Measurements from ENCODE around the gene PIP5K1C. TPM values are rescaled to one million over a fixed set of nuclear protein-coding genes. Genes with fewer than 3 reads are reported as not detected.

Gene PIP5K1C
- total RNA-seq, 1 experiment from 2014 or later = 34.0 TPM

DNA sequence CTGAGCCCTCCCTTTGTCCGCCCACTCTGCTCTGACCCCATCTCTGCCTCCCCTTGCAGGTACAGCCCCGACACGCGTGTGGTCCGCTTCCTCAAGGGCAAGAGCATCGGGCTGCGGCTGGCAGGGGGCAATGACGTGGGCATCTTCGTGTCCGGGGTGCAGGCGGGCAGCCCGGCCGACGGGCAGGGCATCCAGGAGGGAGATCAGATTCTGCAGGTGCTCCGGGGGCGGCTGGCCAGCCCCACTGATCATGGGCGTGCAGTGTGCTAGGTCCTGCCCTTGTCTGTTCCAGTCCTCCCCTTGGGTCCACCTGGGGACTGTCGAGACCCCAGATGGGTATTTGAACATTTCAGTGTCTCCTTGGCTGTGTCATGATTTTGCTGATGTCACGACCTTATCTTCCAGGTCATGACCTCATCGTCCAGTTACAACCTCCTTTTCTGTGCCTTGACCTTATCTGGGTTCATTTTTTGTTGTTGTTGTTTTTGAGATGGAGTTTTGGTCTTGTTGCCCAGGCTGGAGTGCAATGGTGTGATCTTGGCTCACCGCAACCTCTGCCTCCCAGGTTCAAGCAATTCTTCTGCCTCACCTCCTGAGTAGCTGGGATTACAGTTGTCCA lies 35.9 kb upstream of the PIP5K1C start:
- POLR2A ChIA-PET = interaction anchor here (0.7 kb wide), 1 partner anchor 26 kb away, joined by 6 read pairs; no protein-coding TSS in a partner anchor
- ATAC-seq (no peak), DNase-seq (ENCODE audit: low spot score) (no peak)
- no peak overlapping the region for H3K27ac Mint-ChIP-seq
- no peaks in the 10 kb centered on the region for H3K9me3 Mint-ChIP-seq
- no peak overlapping the region for H3K4me3 Mint-ChIP-seq
- peaks cover 11% of the 10 kb centered on the region; the same call in 1 of the 2 replicates for H3K36me3 Mint-ChIP-seq
- CTCF ChIA-PET = no interaction called here
- no peaks in the 10 kb centered on the region for H3K4me1 Mint-ChIP-seq
- TF ChIP-seq NR3C1 (CRISPR knock-in tag; conservative IDR thresholded peaks at IDR 0.05; ENCODE audit: low read depth) (no peak), TCF7 (CRISPR knock-in tag; IDR thresholded peaks at IDR 0.05; ENCODE audit: low read depth) (no peak), ZNF396 (CRISPR knock-in tag; IDR thresholded peaks at IDR 0.05; ENCODE audit: borderline replicate concordance) (no peak), IRF2 (CRISPR knock-in tag; IDR thresholded peaks at IDR 0.05; ENCODE audit: borderline replicate concordance, low read depth) (no peak), GRHL2 (CRISPR knock-in tag; IDR thresholded peaks at IDR 0.05; ENCODE audit: insufficient replicate concordance, severe bottlenecking) (no peak), NFE2L1 (CRISPR knock-in tag; IDR thresholded peaks at IDR 0.05) (no peak), MYBL2 (CRISPR knock-in tag; IDR thresholded peaks at IDR 0.05) (no peak), JAZF1 (CRISPR knock-in tag; IDR thresholded peaks at IDR 0.05) (no peak), FOXP1 (CRISPR knock-in tag; IDR thresholded peaks at IDR 0.05; ENCODE audit: borderline replicate concordance) (no peak), ZNF317 (CRISPR knock-in tag; IDR thresholded peaks at IDR 0.05; ENCODE audit: borderline replicate concordance, low read depth) (no peak)
- TF ChIP-seq, protein P1, sequence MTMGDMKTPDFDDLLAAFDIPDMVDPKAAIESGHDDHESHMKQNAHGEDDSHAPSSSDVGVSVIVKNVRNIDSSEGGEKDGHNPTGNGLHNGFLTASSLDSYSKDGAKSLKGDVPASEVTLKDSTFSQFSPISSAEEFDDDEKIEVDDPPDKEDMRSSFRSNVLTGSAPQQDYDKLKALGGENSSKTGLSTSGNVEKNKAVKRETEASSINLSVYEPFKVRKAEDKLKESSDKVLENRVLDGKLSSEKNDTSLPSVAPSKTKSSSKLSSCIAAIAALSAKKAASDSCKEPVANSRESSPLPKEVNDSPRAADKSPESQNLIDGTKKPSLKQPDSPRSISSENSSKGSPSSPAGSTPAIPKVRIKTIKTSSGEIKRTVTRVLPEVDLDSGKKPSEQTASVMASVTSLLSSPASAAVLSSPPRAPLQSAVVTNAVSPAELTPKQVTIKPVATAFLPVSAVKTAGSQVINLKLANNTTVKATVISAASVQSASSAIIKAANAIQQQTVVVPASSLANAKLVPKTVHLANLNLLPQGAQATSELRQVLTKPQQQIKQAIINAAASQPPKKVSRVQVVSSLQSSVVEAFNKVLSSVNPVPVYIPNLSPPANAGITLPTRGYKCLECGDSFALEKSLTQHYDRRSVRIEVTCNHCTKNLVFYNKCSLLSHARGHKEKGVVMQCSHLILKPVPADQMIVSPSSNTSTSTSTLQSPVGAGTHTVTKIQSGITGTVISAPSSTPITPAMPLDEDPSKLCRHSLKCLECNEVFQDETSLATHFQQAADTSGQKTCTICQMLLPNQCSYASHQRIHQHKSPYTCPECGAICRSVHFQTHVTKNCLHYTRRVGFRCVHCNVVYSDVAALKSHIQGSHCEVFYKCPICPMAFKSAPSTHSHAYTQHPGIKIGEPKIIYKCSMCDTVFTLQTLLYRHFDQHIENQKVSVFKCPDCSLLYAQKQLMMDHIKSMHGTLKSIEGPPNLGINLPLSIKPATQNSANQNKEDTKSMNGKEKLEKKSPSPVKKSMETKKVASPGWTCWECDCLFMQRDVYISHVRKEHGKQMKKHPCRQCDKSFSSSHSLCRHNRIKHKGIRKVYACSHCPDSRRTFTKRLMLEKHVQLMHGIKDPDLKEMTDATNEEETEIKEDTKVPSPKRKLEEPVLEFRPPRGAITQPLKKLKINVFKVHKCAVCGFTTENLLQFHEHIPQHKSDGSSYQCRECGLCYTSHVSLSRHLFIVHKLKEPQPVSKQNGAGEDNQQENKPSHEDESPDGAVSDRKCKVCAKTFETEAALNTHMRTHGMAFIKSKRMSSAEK (CRISPR knock-in tag; IDR thresholded peaks at IDR 0.05; ENCODE audit: borderline replicate concordance) = no peak
- TF ChIP-seq, protein P2, sequence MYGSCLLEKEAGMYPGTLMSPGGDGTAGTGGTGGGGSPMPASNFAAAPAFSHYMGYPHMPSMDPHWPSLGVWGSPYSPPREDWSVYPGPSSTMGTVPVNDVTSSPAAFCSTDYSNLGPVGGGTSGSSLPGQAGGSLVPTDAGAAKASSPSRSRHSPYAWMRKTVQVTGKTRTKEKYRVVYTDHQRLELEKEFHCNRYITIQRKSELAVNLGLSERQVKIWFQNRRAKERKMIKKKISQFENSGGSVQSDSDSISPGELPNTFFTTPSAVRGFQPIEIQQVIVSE (CRISPR knock-in tag; IDR thresholded peaks at IDR 0.05; ENCODE audit: borderline replicate concordance) = no peak
- H3K27me3 Mint-ChIP-seq (ENCODE audit: low read depth) = no peaks in the 10 kb centered on the region

DNA sequence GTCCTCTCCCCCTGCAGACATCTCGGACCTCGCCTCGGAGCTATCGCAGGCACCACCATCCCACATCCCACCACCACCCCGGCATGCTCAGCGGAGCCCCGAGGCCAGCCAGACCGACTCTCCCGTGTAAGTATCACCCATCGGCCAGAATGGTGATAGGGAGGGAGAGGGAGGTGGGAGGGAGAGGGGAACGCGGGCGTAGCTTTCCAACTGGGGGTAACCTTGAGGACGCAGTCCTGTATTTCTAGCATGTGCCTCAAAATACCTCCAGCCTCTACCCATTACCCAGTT lies 34.0 kb upstream of the PIP5K1C start:
- Mint-ChIP-seq H3K36me3 (peaks cover 15% of the 10 kb centered on the region), H3K4me1 (no peaks in the 10 kb centered on the region), H3K4me3 (no peak overlapping the region), H3K27ac (no peak overlapping the region), H3K9me3 (peaks cover 5% of the 10 kb centered on the region), H3K27me3 (ENCODE audit: low read depth) (no peaks in the 10 kb centered on the region)
- ChIA-PET POLR2A (no interaction called here), CTCF (interaction anchor here (1.4 kb wide), 1 partner anchor 78 kb away, joined by 4 read pairs; no protein-coding TSS in a partner anchor)
- DNase-seq (ENCODE audit: low spot score) (no peak), ATAC-seq (no peak)
- TF ChIP-seq FOXP1 (CRISPR knock-in tag; IDR thresholded peaks at IDR 0.05; ENCODE audit: borderline replicate concordance) = no peak
- no peak for TF ChIP-seq GTF2I (CRISPR knock-in tag; conservative IDR thresholded peaks at IDR 0.05)
- TF ChIP-seq, protein P3, sequence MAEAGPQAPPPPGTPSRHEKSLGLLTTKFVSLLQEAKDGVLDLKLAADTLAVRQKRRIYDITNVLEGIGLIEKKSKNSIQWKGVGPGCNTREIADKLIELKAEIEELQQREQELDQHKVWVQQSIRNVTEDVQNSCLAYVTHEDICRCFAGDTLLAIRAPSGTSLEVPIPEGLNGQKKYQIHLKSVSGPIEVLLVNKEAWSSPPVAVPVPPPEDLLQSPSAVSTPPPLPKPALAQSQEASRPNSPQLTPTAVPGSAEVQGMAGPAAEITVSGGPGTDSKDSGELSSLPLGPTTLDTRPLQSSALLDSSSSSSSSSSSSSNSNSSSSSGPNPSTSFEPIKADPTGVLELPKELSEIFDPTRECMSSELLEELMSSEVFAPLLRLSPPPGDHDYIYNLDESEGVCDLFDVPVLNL (CRISPR knock-in tag; IDR thresholded peaks at IDR 0.05; ENCODE audit: borderline replicate concordance, low read depth) = no peak
- no peak for TF ChIP-seq ZNF317 (CRISPR knock-in tag; IDR thresholded peaks at IDR 0.05; ENCODE audit: borderline replicate concordance, low read depth)
- no peak for TF ChIP-seq ZNF232 (CRISPR knock-in tag; IDR thresholded peaks at IDR 0.05)
- TF ChIP-seq JAZF1 (CRISPR knock-in tag; IDR thresholded peaks at IDR 0.05) = no peak
- no peak for TF ChIP-seq FOXK1 (CRISPR knock-in tag; IDR thresholded peaks at IDR 0.05)
- TF ChIP-seq, protein P4, sequence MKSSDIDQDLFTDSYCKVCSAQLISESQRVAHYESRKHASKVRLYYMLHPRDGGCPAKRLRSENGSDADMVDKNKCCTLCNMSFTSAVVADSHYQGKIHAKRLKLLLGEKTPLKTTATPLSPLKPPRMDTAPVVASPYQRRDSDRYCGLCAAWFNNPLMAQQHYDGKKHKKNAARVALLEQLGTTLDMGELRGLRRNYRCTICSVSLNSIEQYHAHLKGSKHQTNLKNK (CRISPR knock-in tag; IDR thresholded peaks at IDR 0.05) = no peak
- TF ChIP-seq HMGA2 (CRISPR knock-in tag; IDR thresholded peaks at IDR 0.05) = no peak
- no peak for TF ChIP-seq ZNF423 (CRISPR knock-in tag; IDR thresholded peaks at IDR 0.05)
- TF ChIP-seq TEAD1 (CRISPR knock-in tag; IDR thresholded peaks at IDR 0.05) = no peak
- TF ChIP-seq, protein P5, sequence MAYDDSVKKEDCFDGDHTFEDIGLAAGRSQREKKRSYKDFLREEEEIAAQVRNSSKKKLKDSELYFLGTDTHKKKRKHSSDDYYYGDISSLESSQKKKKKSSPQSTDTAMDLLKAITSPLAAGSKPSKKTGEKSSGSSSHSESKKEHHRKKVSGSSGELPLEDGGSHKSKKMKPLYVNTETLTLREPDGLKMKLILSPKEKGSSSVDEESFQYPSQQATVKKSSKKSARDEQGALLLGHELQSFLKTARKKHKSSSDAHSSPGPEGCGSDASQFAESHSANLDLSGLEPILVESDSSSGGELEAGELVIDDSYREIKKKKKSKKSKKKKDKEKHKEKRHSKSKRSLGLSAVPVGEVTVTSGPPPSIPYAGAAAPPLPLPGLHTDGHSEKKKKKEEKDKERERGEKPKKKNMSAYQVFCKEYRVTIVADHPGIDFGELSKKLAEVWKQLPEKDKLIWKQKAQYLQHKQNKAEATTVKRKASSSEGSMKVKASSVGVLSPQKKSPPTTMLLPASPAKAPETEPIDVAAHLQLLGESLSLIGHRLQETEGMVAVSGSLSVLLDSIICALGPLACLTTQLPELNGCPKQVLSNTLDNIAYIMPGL (CRISPR knock-in tag; IDR thresholded peaks at IDR 0.05) = no peak
- TF ChIP-seq, protein P6, sequence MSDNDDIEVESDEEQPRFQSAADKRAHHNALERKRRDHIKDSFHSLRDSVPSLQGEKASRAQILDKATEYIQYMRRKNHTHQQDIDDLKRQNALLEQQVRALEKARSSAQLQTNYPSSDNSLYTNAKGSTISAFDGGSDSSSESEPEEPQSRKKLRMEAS (CRISPR knock-in tag; IDR thresholded peaks at IDR 0.05) = no peak
